Measurements from ENCODE around the gene CDK6. TPM values are rescaled to one million over a fixed set of nuclear protein-coding genes. Genes with fewer than 3 reads are reported as not detected.

Gene CDK6
- total and polyA plus RNA-seq, 2 experiments from 2014 or later = 17.8 to 61.5 TPM

DNA sequence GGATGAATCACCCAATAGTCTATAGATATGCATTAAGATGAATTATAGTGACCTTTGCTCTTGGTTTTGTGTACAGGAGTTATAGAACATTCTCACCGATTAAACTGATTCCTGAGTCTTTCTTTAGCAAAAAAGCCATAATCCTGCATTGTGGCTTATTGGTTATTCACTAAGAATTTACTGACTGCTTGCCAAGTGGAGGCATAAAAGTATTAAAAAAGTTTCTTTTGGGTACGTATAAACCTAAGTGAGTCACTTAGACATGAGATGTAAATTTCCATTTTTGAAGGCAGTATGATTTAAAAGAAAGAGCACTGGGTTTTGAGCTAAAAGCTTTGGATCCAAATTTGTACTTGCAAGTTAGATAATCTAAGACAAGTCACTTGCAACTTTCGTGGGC lies 100.7 kb downstream of the CDK6 start:
- peak; percentile 88 for DNase-seq
- 39 to 44% methylated on average over 3 of the region's 3 CpGs for WGBS, 2 experiments (ENCODE audit: low coverage in 1 of 2, low lambda C conversion rate in 2 of 2, missing lambda C conversion rate in 2 of 2)

DNA sequence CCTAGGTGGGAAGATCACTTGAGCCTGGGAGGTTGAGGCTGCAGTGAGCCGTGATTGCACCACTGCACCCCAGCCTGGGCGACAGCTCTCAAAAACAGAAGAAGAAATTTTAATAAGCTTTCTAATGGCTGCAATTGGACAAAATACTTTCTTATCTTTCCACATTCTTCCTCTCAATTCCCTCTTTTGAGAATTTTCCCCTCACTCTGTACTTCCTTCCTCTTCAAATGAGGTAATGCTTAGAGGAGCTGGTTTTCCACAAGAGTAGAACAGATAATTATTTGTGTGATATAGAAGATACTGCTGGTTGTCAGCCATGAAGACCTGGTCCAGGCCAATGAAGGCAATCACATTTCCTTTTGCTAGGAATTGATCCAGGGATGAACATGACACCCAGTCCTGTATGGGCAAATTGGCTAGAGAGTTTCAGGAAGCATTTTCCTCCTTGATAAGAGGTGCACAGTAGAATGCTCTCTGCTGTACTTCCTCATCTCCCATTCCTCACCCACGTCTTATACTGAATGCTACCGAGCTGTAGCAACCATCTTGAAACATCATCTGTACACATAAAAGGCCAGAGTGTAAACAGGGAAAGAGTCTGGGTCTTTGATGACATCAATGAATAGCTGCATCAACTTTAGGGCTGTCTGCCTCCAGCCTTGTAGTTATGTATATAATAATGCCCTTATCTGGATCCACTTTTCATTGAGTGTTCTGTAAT lies 103.9 kb downstream of the CDK6 start:
- Histone ChIP-seq H3K27me3 (replicated peaks; ENCODE audit: insufficient read depth) (no peaks in the 10 kb centered on the region), H3K79me2 (ENCODE audit: insufficient read depth) (peaks cover 95% of the 10 kb centered on the region), H3K36me3 (ENCODE audit: low read depth) (no peaks in the 10 kb centered on the region), H3K4me1 (ENCODE audit: insufficient read depth) (peaks cover 63% of the 10 kb centered on the region), H3K9me2 (ENCODE audit: insufficient read depth) (no peaks in the 10 kb centered on the region), H3K4me3 (no peak overlapping the region), H2AFZ (no peak overlapping the region), H3K9me3 (ENCODE audit: low read depth) (no peaks in the 10 kb centered on the region), H3K27ac (peak overlapping the region; percentile 61; the same call in 1 of the 2 replicates), H3K4me2 (ENCODE audit: unreplicated experiment) (no peak overlapping the region), H4K20me1 (ENCODE audit: insufficient read depth) (no peaks in the 10 kb centered on the region), H3F3A (ENCODE audit: insufficient read depth) (peaks cover 34% of the 10 kb centered on the region), H3K9ac (no peak overlapping the region)
- TF ChIP-seq EZH2 (IDR thresholded peaks at IDR 0.05; ENCODE audit: insufficient read depth, poor library complexity, severe bottlenecking) (no peak), EZH2phosphoT487 (IDR thresholded peaks at IDR 0.05; ENCODE audit: insufficient read depth, low read depth) (no peak)
- in situ Hi-C loops (cut with MboI) = no loop called here
- DNase-seq = no peak
- WGBS, 2 experiments (ENCODE audit: low coverage in 1 of 2, low lambda C conversion rate in 2 of 2, missing lambda C conversion rate in 2 of 2) = 92 to 98% methylated on average over 4 of the region's 4 CpGs

More for the DNA sequence above, 100.7 kb downstream of the CDK6 start:
- peaks cover 44% of the 10 kb centered on the region for H3F3A ChIP-seq (ENCODE audit: insufficient read depth)
- H3K4me3 ChIP-seq = peak overlapping the region; percentile 14; the same call in 1 of the 2 replicates
- H3K9me3 ChIP-seq (ENCODE audit: low read depth) = no peaks in the 10 kb centered on the region
- H3K4me2 ChIP-seq (ENCODE audit: unreplicated experiment) = peak overlapping the region; percentile 55
- in situ Hi-C loops (cut with MboI) = no loop called here
- no peaks in the 10 kb centered on the region for H4K20me1 ChIP-seq (ENCODE audit: insufficient read depth)
- H3K36me3 ChIP-seq (ENCODE audit: low read depth) = no peaks in the 10 kb centered on the region
- no peaks in the 10 kb centered on the region for H3K9me2 ChIP-seq (ENCODE audit: insufficient read depth)
- H3K9ac ChIP-seq = no peak overlapping the region
- peak overlapping the region; percentile 45 for H3K27ac ChIP-seq
- no peak overlapping the region for H2AFZ ChIP-seq
- TF ChIP-seq EZH2 (IDR thresholded peaks at IDR 0.05; ENCODE audit: insufficient read depth, poor library complexity, severe bottlenecking) = no peak
- TF ChIP-seq EZH2phosphoT487 (IDR thresholded peaks at IDR 0.05; ENCODE audit: insufficient read depth, low read depth) = no peak
- H3K4me1 ChIP-seq (ENCODE audit: insufficient read depth) = peaks cover 51% of the 10 kb centered on the region
- H3K27me3 ChIP-seq (replicated peaks; ENCODE audit: insufficient read depth) = no peaks in the 10 kb centered on the region
- H3K79me2 ChIP-seq (ENCODE audit: insufficient read depth) = peaks cover 95% of the 10 kb centered on the region

DNA sequence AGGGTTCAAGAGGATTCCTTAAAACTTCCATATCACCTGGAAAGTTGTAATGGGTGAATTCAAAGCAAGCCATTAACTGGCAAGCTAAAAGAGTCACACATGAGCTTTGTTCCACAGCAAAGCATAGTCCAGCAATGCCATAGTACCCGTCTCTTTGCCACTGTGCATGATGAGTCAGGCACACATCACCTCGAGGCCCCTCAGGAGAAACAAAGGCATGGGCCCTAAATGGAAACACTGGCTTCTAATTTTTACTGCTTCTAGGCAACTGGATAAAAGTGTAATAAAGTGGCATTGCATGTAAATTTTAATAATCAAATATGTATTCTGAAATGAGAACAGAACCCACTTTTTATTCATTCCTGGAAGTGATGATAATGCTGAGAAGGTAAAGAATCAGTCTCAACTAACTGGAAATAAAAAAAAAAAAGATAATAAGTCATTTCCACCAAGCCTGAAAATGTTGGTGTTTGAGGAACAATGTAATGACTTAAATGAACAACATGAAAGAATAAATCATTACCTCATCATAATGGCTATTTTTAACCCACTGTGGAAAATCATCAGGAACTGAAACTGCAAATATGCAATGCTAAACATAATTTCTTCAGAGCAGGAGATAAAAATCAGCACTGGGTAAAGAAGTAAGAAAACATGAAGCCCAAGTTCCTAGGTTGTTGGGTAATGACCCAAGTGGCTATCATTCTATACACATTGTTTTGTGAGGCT lies 104.9 kb downstream of the CDK6 start:
- Histone ChIP-seq H2AFZ (no peak overlapping the region), H3K27me3 (replicated peaks; ENCODE audit: insufficient read depth) (no peaks in the 10 kb centered on the region), H3K4me3 (0 out of 2 replicates have a peak overlapping the region, but pooled peaks have one; percentile 10), H3K9me2 (ENCODE audit: insufficient read depth) (no peaks in the 10 kb centered on the region), H3K79me2 (ENCODE audit: insufficient read depth) (peaks cover 95% of the 10 kb centered on the region), H3K36me3 (ENCODE audit: low read depth) (no peaks in the 10 kb centered on the region), H3K4me2 (ENCODE audit: unreplicated experiment) (peak overlapping the region; percentile 13), H3K4me1 (ENCODE audit: insufficient read depth) (peaks cover 66% of the 10 kb centered on the region), H3K27ac (peak overlapping the region; percentile 61), H3K9ac (no peak overlapping the region), H3F3A (ENCODE audit: insufficient read depth) (peaks cover 34% of the 10 kb centered on the region), H3K9me3 (ENCODE audit: low read depth) (no peaks in the 10 kb centered on the region), H4K20me1 (ENCODE audit: insufficient read depth) (no peaks in the 10 kb centered on the region)
- in situ Hi-C loops (cut with MboI) = no loop called here
- 20 to 34% methylated on average over 2 of the region's 2 CpGs for WGBS, 2 experiments (ENCODE audit: low coverage in 1 of 2, low lambda C conversion rate in 2 of 2, missing lambda C conversion rate in 2 of 2)
- TF ChIP-seq EZH2 (IDR thresholded peaks at IDR 0.05; ENCODE audit: insufficient read depth, poor library complexity, severe bottlenecking) = no peak
- peak; percentile 52 for DNase-seq

DNA sequence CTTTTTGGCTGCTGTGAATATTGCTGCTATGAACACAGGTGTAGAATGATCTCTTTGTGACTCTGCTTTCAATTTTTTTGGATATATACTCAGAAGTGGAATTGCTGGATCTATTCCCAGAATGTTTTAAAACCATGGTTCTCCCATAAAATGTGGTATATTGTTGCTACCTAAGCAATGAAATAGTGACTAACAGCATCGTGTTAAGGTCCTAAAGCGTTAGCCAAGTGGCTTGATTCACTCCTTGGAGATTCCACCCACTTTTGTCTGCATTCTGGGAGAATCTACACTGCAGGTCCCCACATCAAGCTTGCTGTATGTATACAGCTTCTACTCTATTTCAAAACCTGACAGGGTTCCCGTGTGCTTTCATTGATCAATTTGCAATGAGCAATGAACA lies 105.6 kb downstream of the CDK6 start:
- H3K4me2 ChIP-seq (ENCODE audit: unreplicated experiment) = peak overlapping the region; percentile 13
- no peaks in the 10 kb centered on the region for H3K9me2 ChIP-seq (ENCODE audit: insufficient read depth)
- peak; percentile 78 for DNase-seq
- TF ChIP-seq EZH2phosphoT487 (IDR thresholded peaks at IDR 0.05; ENCODE audit: insufficient read depth, low read depth) (no peak), EZH2 (IDR thresholded peaks at IDR 0.05; ENCODE audit: insufficient read depth, poor library complexity, severe bottlenecking) (no peak)
- H3K36me3 ChIP-seq (ENCODE audit: low read depth) = no peaks in the 10 kb centered on the region
- H3K9me3 ChIP-seq (ENCODE audit: low read depth) = no peaks in the 10 kb centered on the region
- WGBS, 2 experiments (ENCODE audit: low coverage in 1 of 2, low lambda C conversion rate in 2 of 2, missing lambda C conversion rate in 2 of 2) = 54 to 57% methylated on average over 3 of the region's 3 CpGs
- H3K79me2 ChIP-seq (ENCODE audit: insufficient read depth) = peaks cover 97% of the 10 kb centered on the region
- 0 out of 2 replicates have a peak overlapping the region, but pooled peaks have one; percentile 10 for H3K4me3 ChIP-seq
- H2AFZ ChIP-seq = no peak overlapping the region
- H3K9ac ChIP-seq = no peak overlapping the region
- peaks cover 34% of the 10 kb centered on the region for H3F3A ChIP-seq (ENCODE audit: insufficient read depth)
- no peaks in the 10 kb centered on the region for H4K20me1 ChIP-seq (ENCODE audit: insufficient read depth)
- no peaks in the 10 kb centered on the region for H3K27me3 ChIP-seq (replicated peaks; ENCODE audit: insufficient read depth)
- H3K4me1 ChIP-seq (ENCODE audit: insufficient read depth) = peaks cover 59% of the 10 kb centered on the region
- in situ Hi-C loops (cut with MboI) = no loop called here
- peak overlapping the region; percentile 61 for H3K27ac ChIP-seq

Measured in GM23248 (cell line).